DMS53 treated with DMSO at 0.1 percent for 48 hours (cell line): ENCODE data around the gene TUBB2B.

Experiments
- DNase-seq: peaks from one replicate; lab custom pipeline; 2025; ENCODE audit not compliant: unreplicated experiment; lab: John Stamatoyannopoulos, UW

Gene TUBB2B

DNA sequence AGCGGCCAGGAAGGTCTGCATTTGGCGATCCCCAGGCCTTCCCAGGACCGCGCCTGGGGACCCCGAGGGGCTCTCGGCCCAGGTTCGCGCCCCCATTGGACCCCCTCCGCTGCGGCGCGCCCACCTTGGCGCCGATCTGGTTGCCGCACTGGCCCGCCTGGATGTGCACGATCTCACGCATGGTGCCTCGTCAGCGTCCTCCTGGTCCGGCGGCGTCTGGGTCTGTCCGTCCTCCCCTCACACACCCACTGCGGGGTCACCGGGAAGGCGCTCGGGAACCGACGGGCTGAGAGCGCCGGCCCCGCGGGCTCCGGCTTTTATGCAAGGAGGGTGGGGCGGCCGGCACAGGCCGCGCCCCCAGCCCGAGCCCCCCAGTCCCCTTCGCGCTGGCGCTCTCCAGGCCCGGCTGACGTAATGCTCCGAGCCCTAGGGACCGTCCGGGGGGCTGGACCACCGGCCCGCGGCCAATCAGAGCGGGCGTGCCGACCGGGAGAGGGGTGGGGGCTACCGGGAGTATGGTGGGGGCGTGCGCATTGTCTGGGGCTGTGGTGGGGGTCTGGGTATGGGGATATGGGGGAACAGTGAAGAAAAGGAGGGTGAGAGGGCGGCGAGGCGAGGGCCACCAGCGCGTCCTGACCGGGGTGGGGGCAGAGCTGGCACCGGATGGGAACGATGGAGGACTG is at the start of gene TUBB2B:
TSS of gene TUBB2B (minus strand) at position 291 of the 683 bp plus-strand sequence. CDS start at position 181, 110 bp downstream.
- peak; percentile 80 for DNase-seq

DNA sequence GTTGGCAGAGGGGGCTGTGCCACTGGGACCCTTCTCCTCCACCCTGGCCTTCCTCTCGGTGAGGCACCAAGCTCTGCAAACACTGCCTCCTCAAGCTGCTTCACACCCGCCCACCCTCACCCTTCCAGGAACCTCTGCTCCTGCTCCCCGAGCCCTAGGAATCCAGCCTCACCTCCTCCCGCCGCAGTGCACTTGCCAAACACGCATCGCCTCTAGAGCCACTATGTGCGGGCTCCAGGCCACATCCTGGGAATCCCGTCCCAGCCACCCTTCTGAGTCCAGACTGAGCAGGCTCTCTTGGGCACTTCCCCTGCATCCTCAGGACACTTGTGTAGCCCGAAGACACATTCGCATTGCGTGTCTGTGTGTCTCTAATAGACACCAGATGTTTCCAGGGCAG is 49.8 kb upstream of the TUBB2B start:
- DNase-seq, result no peak

DNA sequence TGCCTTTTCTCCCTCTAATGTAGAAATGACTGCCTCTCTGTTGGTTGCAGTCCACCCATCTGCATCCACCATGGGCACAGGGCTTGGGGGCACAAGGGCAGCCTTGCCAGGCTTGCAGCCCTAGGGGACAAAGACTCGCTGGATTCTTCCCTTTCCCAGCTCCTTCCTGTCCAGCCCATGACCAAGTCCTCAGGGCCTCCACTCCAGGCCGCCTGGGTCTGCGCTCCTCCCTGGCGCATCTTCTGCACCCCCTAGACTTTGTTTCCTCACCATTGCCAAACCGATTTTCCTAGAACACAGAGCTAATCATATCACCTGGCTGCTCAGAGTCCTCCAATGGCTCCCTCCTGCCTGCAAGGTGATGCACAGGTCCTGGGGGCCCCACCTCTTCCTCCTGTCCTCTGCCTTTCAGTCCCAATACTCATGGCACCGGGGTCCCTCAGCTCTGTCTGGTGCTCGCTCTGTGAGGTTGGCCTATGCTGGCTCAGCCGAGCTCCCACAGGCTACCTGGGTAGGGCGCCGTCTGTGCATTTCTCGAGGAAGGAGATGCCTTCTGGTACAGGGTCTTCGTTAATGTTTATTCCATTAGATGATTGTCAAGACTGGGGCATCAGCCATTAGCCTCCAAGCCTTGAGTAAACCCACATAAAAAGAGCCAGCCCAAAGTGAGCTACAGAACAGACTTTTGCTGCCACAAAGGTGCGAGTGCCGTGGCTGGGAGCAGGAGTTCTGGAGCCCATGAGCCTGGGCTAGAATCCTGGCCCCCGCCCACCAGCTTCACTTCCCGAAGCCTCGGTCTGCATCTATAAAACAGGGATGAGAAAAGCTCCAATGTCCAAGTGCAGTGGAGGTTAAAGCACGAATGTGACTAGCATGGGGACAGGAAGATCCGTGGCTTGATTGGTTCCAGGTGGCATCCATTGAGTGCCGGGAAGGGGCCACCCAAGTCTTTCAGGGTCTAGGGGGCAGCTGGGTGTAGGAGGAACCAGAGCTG is 49.0 kb upstream of the TUBB2B start:
- no peak for DNase-seq

DNA sequence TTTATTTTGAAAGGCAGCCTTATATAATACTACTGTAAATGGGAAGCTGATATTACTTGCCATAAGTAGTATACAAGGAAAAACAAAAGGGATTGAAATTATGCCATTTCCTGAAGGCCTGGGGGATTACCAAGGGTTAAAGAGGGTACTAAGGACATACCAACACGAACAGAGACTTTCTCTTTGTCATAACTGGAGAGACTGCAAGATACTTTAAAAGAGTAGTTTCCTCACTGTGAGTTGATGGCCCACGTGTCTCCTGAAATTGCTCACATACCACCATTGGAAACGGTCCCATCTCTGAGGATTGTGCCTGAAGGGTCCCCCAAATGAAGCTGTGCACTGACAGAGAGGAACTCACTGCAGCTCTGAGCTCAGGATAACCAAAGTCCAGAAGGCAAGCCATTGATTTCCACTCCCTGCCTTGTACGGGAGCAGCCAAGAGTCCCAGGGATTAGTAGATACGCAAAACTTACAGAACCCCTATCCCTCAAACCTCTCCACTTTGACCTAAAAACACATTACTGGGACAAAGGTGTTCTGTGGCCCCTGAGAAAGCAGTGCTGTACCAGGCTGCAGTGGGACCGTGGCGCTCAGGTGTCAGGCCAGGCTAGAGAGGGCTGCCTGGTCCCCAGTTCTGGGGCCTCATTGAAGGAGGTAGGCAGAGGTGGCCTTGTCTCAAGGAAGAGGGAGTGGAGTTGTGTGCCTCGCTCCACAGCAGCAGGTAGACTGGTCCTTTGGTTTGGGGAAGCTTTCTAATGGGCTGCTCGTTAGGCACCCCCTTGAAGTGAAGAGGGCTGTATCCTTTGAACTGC is 46.5 kb upstream of the TUBB2B start:
- DNase-seq, result no peak

DNA sequence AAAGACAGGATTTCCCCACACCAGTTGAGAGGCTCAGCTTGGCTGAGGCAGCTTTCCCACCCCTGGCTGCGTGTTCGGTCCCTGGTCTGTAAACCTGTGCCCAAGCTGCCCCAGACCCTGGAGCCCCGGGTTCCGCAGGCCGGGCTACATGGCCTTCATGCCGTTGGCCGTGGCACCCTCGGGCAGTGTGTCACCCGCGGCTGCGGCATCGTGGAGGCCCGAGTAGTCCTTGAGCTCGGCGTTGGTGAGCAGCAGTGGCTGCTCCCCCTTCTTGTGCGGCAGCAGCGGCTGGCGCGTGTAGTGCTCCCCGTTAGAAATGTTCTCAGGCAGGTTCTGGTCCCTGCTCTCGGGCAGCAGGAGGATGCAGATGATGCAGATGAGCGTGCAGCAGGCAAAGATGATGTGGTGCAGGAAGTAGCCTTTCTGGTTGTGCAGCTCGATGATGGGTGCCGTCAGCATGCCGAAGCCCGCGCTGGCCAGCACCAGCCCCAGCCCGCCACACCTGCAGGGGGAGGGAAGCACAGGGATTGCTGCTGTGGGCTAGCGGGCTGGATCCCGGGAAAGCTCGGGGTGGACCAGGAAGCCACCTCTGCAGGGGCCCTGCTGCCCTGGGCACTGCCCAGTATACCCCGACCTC is 45.6 kb upstream of the TUBB2B start:
- no peak for DNase-seq

DNA sequence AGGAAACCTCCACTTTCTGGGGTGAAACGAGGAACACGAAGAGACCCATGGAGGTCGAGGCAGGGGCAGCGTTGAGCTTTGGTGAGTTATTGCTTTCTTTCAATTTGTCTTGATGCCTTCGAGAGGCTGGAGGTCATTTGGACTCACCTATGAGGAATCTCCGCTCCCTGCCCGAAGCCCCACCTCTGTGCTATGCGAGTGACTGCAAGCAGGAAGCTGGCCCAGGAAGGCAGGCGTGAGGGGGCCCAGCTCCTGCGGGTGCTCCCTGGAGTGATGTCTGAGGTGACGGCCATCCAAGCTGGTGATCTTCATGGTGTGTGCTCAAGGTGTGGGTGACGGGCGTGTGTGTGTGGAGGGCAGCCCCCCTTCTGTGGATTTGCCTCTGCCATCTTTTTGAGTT is 44.3 kb upstream of the TUBB2B start:
- no peak for DNase-seq

DNA sequence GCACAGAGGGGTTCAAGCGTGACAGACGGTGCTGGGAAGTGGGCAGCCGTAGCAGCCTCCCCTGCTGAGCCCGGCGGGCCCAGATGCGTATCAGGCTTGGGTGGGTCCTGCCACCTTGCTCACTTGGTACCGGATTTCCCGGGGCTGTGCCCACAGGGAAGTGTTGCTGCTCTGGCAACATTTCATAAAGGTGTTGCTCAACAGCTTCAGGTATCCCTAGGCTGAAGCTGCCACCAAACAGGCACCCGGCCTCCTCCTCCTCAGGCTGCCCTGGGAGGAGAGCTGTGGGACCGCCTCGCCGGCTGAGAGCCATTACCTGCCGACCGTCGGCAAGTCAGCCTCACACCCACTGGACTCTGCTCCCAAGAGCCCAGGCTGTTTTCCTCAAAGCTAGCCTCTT is 42.8 kb upstream of the TUBB2B start:
- DNase-seq, result no peak

DNA sequence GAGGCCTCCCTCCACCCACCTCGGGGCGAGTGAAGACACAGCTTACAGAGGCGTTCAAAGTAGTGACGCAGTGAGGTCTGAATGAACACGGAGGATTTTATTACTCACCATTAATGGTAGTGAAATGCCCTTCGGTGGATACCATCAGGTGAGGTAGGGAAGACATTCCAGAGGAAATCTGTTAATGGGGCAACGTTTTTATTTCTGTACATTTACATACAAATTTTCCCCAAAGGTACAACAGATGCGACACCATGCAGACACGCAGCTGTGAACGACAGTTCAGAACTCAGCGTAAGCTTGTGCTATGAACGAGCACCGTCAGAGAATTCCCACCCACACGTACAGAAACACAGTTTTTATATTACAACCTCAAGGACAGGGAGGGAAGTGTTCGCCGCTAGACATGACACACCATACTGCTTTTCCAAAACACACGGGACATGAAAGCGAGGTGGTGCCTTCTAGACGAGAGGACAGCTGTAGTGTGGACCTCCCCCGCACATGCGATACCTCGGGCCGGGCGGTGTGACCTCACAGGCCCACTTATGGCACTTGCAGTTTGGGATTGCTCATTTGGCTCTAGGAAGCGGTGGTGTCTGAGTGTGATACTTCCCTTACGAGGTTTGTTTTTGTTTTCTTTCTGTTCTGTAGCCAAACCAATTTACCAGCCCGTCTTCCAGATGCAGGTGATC is 42.0 kb upstream of the TUBB2B start:
- DNase-seq, result no peak

DNA sequence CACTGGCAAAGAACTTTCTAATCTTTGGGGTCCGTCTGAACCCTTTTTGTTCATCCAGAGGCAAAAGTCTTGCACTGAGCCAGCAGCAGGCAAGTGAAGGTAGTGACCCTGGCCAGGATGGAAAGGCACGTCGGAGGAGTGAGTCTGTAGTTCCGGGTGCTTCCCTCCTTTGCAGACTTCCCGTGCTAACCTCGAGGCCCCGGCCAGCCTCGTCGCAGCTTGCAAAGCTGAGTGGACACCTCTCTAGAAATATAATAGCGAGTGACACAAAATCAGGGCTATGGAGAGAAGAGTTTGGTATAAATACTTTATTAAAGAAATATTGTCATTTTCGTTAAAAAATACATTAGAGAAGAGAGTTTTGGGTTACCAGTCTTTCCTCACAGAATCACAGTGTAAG is 41.2 kb upstream of the TUBB2B start:
- no peak for DNase-seq

DNA sequence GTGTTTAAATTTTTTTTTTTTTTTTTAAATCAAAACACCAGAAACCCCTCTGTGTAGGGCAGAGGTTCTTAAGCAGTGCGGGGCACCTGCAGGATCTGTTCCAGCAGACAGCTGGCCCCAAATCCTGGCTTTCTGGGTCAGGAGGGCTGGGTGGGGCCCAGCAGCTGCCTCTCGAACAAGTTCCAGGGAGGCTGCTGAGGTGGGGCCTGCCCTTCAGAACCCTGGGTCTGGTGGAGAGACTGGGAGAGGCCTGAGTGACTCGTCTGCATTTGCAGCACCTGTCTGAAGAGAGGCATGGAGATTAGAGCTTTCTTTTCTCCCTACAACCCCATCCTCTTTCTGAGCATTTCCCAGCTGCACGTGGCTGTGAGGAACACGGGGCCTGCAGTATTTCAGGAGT is 39.7 kb upstream of the TUBB2B start:
- DNase-seq, result no peak

DNA sequence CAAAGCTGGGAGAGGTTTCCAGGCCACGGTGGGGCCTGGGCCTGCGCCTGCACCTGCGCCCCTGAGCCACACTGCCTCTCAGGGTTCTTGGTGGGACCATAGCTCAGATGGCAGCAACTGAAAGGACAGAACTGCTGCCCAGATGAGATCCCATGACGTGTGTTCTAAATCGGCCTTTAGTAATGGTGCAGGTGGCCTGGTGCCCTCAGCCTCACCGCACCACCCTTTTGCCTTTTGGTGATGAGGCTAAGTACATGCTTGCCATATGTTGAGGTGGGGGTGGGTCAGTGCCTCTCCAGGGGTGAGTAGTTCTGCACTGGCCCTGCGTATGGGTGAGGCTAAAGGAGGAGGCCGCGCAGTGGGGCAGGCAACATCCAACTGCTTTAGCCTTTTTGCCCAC is 38.7 kb upstream of the TUBB2B start:
- no peak for DNase-seq

DNA sequence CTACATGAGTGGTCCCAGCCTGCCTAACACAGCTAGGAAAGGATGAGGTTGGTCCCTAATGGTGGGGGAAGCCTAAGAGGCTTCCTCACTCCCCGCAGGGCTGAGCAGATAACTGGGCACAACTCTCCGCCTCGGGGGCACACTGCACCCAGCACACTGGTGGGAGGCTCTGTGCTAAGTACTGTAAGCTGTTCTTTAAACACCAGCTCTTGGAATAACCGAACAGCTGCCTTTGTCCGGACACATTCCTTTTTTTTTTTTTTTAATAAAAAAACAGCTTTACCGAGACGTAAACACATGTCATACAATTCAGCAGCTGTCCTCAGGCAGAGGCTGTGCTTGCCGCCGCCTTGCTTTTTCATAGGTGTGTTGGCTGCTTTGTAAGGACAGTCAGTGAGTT is 38.2 kb upstream of the TUBB2B start:
- no peak for DNase-seq

DNA sequence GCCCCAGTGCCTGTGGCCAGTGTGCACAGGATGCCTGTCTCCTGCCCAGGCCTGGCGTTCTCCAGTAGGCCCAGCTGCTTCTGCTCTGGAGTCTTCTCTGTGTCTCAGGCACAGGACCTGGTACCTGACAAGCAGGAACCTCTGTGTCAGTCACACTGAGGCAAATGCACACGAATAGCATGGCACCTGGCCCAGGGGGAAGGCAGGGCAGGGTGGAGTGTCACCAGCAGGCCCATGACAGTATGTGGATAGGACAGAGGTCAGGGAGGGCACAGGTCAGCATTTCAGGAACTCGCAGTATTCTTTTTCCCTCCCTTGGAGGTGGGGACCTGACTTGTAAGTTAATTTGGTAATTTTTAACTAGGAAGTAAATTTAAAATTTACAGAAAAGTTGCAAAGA is 36.9 kb upstream of the TUBB2B start:
- no peak for DNase-seq

DNA sequence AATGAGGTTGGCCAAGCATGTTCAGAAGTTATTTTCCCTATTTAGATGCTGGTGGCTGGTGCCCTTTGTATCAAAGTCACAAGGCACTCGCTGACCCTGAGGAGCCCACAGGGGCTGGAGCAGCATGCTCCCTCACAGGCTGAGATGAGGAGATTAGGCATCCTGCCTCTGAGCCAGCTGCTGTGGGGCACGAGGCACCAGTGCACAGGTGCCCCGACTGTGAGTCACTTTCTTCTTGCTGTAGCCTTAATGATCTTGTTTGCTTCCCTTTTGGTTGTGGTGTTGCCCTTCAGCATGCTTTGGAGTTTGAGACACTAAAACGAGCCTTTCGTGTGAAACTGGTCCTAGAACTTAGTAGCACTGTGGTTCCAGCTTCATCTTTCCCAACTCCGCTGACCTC is 35.6 kb upstream of the TUBB2B start:
- no peak for DNase-seq

DNA sequence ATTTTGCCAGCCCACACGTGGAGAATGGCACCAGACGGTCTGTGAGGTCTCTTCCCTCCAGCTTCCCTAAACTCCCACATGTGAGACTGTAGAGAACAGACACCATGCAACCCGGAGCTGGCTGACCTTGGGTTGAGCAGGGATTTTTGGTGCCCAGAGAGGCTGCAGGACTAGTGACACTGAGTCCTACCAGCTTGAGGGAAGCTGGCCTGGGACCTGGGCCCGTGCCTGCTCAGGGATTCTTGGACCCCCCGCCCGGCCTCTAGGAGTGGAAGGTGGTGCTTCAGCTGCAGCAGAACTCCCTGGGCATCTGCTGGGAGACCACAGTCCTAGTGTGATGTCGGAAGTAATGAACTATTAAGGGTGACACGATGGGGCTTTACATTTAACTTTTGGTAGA is 34.5 kb upstream of the TUBB2B start:
- DNase-seq, result no peak

DNA sequence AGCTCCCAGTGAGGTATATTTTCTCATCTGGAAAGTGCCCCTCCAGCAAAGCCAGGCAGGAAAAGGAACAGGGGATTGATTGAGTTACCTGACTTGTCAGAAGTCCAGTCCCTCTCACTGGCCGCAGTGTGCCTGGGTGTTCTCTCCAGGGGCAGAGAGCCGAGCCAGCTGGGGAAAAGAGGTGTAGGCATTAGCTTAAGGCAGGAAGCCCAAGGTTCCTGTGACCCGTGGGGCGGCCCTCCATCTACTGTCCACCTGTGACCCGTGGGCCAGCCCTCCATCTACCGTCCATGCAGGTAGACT is 34.0 kb upstream of the TUBB2B start:
- no peak for DNase-seq

DNA sequence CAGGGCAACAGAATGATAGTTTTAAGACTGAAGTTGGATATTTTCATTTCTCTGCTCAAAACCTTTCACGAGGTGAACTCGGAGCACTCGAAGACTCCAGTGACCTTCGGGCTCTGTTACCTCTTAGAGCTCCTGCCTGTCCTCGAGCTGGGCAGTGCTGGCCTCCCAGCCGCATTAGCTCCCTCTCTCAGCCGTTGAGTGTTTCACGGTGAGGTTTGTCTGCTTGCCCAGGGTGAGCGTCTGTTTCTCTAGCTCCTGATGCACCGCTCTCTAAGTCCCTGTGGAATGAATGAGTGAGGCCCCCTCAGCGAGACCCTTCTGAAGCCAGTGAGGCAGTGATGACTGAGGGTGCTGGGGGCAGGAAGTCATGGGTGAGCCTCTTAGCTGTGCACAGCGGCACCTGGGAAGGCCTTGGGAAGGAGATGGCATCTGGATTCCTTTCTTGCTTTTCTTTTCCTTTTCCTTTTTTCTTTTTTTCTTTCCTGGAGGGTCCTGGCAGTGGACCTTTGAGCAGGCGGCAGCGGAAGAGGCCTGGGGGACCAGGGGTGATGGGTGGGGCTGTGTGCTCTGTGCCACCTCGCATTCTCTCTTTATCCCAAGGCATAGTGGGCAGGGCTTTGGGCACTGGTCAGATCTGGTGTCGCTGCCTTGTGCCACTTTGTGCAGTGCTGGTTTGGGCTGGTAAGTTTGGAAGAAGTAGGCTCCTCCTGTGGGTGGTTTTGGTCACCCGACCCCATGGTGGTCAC is 33.5 kb upstream of the TUBB2B start:
- DNase-seq, result no peak

DNA sequence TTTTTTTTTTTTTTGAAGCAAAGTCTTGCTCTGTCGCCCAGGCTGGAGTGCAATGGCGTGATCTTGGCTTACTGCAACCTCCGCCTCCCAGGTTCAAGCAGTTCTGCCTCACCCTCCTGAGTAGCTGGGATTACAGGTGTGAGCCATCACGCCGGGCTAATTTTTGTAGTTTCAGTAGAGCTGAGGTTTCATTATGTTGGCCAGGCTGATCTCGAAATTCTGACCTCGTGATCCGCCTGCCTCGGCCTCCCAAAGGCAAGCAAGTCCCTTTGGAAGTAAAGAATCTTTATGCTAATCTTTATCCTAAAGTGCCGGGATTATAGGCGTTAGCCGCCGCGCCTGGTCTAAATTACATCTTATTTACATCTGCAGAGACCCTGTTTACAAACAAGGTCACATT is 32.8 kb upstream of the TUBB2B start:
- DNase-seq, result no peak

DNA sequence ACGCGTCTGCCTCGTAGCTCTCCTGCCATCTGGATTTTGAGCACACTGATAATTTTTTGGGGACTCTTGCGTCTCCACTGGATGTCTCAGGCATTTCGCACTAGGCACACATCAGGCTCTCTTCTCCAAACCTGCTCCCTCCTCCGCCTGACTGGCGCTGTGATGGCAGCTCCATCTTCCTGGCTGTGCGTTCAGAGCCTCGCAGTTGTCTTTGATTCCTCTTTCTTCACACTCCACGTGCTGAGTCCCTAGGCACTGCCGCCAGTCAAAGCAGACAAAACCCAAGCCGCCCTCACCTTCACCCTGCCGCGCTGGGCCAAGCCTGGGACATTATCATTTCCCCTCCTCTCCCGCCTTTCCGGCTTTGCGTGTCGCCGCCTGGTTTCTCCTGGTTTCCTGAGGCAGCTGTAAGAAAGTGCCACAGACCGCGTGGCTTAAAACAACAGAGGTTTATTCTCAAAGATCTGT is 32.1 kb upstream of the TUBB2B start:
- peak; percentile 19 for DNase-seq
